ENCODE measurements around the gene MICOS13.
"Not testable (repeated sequence)": the region's sequence is repeated elsewhere in the genome, so short reads cannot be mapped to it uniquely, and the experiment has no call there.

MICOS13 gene, protein sequence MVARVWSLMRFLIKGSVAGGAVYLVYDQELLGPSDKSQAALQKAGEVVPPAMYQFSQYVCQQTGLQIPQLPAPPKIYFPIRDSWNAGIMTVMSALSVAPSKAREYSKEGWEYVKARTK

DNA sequence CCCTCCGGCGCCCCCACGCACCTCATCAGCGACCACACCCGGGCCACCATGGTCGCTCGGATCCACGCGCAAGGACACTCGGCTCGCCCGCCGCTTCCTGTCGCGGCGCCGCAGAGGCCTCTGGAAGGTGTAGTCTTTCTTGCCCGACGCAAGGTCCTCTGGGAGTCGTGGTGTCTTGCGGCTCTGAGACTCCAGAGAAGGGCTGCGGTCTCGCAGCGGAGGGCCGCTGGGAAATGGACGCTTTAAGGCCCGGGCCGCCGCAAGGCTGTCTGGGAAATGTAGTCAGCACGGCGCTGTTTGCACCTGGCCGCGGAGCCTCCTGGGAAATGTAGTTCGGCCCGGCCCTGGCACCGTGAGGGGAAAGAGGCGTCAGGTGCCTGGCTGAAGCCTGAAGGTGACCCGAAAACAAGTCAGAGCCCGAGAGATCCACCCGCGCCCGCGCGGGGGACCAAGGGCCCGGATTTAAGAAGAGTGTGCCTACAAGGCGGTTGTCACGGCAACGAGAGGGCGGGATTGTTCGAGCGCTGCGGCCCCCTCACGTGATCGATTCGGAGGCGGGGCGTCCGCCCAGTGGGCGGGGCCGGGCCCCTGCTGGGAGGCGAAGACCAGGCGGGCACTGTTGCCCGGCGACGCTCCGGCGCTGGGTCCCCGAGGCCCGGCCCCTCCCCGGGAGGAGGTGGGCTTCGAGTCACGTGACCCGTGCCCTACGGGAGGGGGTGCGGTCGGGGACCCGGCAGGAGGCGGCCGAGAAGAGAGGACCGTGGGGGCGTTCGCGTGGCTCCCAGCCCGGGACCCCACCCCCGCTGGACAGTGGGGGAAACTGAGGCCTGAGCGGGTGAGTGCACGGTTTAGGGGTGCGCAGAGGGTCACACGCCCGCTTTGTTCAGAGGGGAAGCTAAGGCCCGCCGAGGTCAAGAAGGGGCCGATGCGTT, at the start of gene MICOS13, which contains the start of gene HSD11B1L:
TSS of gene MICOS13 (minus strand) at position 80 of the 932 bp plus-strand sequence. CDS start at position 50, 30 bp downstream.
TSS of gene HSD11B1L (plus strand) at position 591 of the 932 bp plus-strand sequence. CDS start 3,806 bp downstream, outside the sequence.
- DNase-seq, result peak; percentile 90

DNA sequence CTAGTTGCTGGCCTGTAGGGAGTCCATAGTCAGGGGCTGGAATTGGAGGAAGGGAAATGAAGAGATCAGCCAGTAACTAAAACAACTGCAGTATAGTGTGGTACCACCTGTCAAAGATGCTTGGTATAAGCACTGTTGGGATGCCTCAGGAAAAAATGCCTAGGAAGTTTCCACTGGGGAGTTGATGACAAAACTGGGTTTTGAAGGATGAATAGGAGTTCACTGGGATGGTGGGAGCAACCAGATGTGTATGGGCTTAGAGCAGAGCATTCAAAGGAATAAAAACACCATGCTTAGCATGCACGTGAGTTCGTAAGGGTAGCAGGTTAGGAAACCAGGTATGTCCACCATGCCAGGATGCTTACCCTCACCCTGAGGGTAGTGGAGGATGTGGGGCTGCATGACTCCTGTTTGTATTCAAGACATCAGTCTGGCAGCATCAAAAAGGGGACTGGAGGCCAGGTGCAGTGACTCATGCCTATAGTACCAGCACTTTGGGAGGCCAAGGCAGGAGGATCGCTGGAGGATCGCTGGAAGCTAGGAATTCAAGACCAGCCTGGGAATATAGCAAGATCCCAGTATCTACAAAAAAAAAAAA, 47.2 kb upstream of the MICOS13 start:
- no peak for DNase-seq

DNA sequence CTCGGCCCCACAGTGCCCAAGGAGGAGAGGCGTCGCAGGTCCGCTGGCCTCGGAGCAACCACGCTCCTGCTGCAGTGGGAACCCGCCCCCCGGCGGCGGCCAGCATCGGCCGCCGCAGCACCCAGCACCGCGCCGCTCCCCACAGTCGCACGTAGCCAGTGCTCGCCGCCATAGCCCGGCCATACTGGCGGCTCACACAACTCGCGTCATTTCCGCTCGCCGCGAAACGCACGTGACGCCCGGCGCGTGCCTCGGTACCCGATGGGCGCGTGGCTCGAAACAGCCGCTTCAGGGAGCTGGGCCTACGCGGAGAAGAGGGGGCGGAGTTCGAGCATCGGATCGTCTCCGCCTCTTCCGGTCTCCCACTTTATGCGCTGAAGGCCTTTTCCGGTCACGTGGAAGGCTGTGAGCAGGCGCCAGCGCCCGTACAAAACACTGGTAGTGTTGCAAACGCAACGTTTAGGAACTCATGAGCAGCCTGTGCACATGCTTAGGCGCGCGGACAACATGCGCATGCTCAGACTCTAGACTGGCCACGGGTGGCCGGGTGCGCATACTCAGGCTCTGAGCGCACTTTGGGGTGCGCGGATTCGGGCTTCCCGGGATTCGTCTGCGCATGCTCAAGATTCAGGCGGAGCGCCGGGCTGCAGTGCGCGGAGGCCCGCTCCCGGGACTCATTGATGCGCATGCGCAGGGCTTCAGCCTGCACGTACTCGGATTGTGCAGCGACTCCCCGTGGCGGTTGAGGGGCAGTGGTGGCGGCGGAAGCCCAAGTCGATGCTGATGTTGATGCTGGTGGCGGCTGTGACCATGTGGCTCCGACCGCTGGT, 39.9 kb upstream of the MICOS13 start, which contains the start of the genes CATSPERD and LONP1:
TSS of gene CATSPERD (plus strand) at position 677 of the 830 bp plus-strand sequence. CDS start at position 778, 101 bp downstream.
TSS of gene LONP1 (minus strand) at position 186 of the 830 bp plus-strand sequence. CDS start at position 172, 14 bp downstream.
- DNase-seq, result peak; percentile 97

DNA sequence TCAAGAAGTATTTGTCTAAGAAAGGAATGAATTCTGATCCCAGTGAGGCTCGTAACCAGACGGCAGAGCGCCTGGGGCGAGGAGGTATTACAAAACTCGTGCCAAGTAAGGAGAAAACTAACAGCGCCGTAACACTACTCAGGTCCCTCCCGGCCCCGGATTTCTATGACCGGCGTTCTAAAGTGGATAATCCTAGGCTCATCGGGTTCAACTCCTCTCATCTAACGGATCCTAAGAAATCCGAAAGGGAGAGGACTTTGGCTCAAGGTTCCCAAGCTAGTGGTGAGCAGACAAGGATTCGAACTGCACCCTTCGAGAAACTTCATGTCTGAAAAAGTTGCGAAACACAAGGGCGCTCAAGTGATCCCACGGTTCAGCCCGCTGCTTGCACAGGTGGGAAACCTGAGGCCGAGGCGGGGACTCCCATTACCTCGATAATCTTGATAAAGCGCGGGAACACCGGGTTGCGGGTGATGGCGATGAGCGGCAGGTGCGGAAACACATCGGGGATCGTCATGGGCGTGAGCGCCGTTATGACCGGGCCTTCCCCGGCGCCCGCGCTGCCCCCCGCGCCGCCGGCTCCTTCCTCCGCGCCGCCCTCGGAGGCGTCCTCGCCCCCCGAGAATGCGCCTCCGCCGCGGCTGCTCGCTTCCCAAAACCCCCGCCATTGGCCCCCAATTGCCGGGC, 39.1 kb upstream of the MICOS13 start:
- no peak for DNase-seq

DNA sequence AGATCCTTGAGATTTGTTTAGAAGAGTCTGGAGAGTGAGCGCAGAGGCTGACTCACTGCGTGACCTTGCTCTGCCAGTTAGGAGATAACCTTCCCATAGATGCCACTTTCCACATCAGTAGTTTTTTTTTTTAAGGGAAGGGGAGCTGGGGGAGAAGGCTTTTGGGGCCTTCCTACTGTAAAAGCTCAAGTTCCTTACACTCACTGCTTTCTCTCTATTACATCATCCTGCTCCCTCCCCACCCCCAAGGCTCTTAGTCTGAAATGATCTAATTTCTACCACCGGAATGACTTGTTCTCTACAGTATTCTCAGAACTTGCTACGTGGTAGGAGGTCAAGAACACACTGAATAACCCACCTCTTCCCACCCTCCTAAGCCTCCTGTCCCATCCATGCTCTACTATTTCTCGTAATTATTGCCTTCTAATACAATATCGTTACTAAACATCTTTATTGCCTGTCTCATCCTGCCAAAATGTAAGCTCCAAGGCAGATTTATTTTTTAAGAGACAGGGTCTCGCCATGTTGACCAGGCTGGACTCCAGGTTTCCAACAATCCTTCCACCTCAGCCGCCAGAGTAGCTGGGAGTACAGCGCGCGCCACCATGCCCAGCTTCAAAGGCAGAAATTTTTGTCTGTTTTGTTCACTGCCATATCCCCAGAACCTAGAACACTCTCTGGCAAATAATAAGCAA, 38.4 kb upstream of the MICOS13 start:
- DNase-seq, result no peak

DNA sequence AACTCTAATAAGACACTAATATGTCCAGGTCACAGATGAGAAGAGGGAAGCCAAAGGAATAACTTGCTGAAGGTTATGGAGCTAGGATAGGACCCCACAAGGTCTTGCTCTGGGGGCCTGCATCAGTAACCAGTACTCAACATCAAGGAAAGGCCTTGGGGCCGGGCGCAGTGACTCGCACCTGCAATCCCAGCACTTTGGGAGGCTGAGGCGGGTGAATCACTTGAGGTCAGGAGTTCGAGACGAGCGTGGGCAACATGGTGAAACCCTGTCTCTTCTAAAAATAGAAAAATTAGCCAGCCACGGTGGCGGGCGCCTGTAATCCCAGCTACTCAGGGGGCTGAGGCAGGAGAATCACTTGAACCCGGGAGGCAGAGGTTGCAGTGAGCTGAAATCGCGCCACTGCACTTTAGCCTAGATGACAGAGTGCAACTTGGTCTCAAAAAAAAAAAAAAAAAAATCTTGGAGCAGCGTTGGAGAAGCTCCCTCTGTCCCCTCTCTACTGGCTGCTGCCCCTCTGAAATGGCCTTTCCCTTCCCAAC, 37.8 kb upstream of the MICOS13 start:
- no peak for DNase-seq

DNA sequence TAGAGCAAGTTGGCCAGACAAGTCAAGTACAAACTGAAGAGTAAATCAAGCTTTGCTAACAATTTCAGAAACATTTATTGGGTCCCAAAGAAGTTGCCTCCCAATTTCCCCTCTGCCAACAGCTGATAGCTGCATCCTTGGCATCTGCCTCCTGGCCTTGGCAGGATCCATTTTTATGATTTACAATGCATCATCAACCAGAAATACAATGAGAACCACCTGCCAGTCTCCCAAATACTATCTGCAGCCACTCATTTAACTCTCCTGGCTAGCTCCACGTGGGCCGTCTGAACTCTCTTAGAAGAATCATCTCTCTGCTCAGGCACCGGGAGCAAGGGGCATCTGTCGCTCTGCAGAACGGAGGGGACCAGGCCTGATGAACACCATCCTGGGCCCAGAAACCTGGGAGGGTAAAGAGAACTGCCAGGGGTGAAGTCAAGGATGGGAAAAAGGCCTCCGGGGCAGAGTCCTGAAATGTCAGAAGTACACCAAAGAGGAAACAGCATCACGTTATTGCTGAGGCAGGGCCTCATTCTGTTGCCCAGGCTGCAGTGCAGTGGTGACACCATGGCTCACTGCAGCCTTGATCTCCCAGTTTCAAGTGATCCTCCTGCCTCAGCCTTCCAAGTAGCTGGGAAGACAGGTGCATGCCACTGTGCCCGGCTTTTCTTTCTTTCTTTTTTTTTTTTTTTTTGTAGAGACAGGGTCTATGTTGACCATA, 37.1 kb upstream of the MICOS13 start:
- no peak for DNase-seq

DNA sequence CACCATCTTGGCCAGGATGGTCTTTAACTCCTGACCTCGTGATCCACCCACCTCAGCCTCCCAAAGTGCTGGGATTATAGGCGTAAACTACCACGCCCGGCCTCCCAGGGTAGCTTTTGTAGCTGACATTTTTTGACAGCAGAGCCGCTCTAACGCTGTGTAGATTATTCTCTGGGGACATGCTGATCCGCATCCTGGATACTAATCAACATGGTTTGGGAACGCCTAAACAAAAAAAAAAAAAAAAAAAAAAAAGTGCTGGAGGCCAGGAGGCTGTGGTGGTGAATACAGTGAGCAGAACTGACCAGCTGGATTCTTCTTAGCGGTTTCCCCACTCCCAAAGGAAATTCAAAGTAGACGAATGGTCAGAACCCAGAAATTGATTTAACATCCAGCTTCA, 34.5 kb upstream of the MICOS13 start:
- no peak for DNase-seq

DNA sequence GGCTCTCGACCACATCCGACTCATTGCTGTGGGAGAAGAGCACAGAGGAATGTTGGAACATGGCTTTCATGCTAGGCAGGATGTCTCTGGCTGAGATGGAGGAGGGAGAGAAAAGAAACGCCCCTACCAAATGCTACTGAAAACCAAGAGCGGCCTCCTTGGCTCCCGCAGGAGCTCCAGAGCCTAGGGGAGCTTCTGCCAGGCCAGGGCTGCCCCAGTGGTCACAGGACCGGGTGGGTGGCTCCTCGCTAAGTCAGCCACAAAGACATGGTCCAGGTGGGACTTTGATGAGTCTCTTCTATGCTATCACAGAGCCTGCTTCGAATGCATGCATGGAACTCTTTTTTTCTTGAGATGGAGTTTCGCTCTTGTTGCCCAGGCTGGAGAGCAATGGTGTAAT, 32.9 kb upstream of the MICOS13 start:
- DNase-seq, result no peak

DNA sequence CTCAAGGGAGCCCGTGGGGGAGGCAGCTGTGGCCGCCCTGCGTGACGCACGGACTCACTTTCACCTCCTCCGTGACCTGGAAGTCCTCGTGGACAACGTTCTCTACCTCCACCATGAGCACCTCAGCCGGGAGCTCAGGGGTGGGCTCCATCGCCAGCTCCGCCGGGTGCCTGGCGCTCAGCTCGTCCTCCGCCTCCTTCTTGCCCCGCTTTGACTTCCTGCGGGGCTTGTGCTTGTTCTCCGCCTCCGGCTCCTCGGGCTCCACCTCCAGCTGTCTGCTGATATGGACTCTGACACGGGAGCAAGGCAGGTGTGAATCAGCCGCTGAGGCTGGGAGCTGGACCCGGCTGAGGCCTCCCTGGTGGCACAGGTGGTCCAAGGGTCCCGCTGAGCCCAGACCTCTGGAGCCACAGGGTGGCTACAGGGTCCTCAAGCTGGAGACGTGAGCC, 31.4 kb upstream of the MICOS13 start:
- no peak for DNase-seq

DNA sequence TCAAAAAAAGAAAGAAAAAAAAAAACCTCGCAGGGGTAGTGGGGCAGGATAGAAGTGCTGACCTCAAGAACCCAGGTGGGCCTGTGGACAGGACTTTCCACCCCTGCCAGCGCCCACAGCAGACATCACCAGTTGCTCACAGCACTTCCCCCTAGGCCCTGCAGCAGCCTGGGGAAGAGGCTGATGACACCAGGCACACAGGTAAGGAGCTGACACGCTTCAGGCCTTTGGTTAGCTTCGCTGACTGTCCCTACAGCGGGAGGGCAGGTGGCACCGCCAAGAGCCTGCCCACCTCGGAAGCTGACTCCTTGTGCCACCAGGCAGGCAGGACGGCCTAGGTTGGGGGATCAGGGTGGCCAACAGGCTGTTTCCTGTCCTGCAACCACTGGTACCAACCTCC, 30.7 kb upstream of the MICOS13 start:
- DNase-seq, result no peak

DNA sequence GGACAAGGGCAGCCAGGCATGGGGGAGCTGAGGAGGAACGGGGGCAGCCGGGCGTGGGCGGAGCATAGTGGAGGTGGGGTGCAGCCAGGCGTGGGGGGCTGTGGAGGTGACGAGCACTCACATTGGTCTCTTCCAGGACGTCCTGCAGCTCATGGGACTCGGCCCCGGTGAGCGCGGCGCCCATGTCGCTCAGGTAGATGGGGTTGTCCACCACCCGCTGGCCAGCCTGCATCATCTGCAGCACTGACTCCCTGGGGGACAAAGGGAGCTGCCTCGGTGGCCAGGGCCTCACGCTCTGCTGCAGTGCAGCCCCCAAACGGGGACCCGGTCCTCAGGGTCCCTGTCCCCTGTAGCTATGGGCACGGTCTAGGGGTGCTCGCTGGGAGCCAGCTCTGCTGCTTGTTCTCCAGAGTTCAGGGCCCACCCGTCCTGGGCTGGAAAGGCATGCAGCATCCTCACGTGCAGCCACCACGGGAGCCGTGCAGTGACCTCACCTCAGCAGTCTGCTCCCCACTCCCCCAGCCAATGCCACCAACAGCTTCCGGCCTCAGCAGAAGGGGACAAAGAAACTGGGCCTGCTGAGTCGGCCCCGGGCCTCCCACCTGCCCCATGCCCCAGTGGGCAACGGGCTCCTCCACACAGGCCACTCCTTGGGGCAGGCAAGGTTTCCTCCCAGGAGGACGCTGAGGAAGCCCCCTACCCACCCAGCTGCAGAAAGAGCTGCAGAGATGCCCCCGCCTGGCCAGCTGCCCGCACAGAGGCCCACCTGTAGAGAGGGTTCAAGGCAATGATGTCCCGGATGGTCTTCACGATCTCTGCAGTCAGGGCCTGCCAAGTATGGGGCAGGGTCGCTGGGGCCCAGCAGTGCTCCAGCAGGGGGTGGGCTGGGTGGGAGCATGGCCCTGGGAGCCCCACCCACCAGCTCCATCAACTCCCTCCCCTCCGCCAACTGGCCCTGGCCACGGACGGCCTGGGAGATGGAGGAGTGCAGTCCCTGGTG, 27.6 kb upstream of the MICOS13 start:
- DNase-seq, result no peak

DNA sequence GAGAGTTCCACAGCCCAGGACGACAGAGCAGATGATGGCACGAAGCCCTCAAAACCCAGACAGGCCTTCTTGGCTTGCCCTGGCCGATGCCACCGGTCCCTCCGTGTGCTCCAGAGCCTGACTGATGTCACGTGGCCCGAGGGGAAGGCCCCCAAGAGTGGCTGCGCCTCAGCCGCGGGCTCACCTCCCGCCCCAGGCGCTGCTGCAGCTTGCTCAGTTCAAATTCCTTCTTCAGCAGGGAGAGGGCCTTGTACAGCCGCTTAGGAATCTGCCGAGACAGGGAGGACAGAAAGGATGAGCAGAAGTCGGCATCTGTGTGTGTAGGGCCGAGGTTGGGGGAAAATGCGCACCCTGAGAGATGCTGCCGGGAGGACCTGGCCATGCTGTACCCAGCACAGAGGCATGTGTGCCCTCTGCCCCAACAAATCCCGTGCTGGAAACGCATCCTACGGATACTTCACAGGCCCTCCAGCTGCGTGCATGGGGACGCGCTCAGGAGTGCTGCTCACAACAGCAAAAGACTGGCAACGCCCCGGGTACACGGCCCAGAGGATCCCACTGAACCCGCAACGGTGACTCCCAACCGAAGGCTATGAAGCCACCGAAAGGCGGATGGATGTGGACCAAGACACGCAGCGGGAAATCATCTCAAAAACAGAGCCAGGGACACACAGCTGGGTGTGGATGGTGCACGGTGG, 26.7 kb upstream of the MICOS13 start:
- no peak for DNase-seq

DNA sequence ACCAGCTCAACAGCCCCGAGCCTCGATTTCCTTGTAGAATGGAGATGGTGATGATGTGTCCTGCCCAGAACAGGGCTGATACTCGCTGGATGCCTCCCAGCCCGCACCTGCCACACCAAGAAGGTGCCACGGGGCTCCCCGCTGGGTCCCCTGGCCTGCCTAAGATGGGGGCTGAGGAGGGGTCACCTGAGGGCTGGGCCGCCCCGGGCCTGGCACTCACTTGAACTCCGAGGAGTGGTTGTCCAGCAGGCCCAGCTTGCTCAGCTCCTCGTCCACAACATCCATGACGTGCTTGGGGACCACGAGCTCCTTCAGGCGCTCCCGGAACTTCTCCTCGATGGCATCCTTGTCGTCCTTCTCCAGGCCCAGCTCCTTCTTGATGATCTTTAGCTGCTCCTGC, 25.2 kb upstream of the MICOS13 start:
- no peak for DNase-seq

DNA sequence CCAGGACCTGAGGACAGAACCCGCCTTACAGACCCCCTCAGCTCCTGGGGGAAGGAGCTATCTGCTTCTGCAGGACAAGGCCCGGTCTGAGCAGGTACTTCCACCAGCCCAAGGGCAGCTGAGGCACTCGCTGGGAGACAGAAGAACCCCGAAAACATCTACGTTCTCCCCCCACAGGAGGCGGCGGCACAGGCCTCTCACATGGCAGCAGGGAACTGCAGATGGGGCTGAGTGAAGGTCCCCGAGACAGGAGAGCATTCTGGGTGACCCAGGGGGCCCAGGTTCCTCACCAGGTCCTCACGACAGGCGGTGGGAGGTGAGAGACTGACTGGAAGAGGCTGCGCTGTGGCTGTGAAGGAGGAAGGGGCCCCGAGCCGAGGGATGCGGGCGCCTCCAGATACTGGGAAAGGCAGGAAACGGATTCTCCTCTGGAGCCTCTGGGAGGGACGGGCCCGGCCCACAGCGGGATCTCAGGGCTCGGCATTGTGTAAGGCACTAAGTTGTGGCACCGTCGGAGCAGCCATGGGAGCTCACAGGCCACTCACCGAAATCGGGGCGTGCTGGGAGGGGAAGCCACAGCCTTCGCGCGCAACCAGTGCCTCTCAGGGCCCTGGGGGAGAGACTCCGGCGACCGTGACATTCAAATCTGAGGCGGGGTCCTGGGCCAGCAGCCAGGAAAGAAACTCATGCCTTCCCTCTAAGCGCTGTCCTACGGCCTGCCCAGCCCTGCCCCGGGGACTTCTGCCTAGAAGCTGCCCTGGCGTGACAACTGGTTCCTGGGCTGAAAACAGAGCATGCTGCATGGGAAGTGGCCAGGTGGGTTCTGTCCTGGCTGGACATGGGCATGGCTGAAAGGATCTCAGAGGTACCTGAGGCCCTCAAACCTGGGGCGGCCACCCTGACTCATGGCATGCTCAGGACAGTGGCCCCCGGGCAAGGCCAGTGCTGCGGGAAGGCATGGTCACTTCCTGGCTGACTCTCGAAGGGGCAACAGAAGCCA, 23.8 kb upstream of the MICOS13 start:
- DNase-seq, result no peak

DNA sequence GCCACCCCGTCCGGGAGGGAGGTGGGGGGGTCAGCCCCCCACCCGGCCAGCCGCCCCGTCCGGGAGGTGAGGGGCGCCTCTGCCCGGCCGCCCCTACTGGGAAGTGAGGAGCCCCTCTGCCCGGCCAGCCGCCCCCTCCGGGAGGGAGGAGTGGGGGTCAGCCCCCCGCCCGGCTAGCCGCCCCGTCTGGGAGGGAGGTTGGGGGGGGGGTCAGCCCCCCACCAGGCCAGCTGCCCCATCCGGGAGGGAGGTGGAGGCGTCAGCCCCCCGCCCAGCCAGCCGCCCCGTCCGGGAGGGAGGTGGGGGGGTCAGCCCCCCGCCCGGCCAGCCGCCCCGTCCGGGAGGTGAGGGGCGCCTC, 21.7 kb upstream of the MICOS13 start:
- not testable (repeated sequence) for DNase-seq

DNA sequence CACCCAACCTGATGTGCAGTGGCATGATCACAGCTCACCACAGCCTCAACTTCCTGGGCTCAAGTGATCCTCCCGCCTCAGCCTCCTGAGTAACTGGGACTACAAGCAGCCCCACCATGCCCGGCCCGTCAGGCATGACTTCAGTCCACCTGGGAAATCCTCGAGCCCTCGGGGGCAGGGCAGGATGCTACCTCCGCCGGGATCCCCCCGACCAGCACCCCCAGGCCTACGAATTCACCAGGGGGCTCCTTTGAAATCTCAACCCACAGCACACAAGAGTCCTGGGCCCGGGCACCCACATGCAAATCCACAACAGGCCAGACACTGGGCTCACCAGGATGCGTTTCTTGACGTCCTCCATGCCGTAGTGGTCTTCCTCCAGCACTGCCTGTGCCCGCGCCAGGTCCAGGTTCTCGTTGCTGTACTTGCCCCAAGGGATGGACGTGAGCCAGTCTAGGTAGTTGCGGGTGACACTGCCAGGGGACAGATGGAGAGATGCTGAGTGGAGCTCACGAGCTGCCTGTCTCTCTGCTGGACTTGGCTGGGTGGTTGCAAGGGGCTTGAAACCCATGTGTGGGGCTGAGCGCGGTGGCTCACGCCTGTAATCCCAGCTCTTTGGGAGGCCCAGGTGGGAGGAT, 20.3 kb upstream of the MICOS13 start:
- no peak for DNase-seq

All from NCI-H1048 (cell line).